Body of pancreas (tissue), 4 donors: Measurements from ENCODE around the gene CAMTA1.

ENCODE experiments used
- POLR2A ChIP-seq, 3 donors: fragments of 450-650 bp; IDR thresholded peaks; one replicate each; pipeline ENCODE4 v1.6.1; 2016; ENCODE audit warnings: antibody characterized with exemption in 3 of 3, mild to moderate bottlenecking in 2 of 3
- TF ChIP-seq, protein P1 (sequence below), 7 experiments: fragments of 450-650 bp in 4 of 7; fragments of 200-600 bp in 3 of 7; sonication (generic) in 3 of 7; IDR thresholded peaks; one replicate each; pipeline ENCODE4 v1.5.1; 2016 to 2019; ENCODE audit warnings: antibody characterized with exemption in 7 of 7

DNA sequence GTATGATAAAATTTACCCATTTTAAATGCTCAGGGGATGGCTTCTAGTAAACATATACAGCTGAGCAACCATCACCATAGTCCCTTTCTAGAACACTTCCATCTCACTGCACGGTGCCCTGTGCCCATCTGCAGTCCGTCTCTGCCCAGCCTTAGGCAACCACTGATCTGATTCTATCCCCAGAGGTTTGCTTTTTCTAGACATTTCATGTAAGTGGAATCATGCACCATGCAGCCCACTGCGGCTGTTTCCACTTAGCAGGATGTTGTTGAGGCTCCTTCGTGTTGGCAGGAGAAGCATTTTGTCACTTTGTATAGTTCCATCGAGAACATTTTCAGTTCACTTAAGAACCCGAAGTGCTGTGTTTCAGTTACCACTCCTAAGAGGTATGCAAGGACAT lies 958.1 kb downstream of the CAMTA1 start:
- TF ChIP-seq, protein P1, sequence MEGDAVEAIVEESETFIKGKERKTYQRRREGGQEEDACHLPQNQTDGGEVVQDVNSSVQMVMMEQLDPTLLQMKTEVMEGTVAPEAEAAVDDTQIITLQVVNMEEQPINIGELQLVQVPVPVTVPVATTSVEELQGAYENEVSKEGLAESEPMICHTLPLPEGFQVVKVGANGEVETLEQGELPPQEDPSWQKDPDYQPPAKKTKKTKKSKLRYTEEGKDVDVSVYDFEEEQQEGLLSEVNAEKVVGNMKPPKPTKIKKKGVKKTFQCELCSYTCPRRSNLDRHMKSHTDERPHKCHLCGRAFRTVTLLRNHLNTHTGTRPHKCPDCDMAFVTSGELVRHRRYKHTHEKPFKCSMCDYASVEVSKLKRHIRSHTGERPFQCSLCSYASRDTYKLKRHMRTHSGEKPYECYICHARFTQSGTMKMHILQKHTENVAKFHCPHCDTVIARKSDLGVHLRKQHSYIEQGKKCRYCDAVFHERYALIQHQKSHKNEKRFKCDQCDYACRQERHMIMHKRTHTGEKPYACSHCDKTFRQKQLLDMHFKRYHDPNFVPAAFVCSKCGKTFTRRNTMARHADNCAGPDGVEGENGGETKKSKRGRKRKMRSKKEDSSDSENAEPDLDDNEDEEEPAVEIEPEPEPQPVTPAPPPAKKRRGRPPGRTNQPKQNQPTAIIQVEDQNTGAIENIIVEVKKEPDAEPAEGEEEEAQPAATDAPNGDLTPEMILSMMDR (IDR thresholded peaks at IDR 0.05): no peak
- TF ChIP-seq POLR2A (IDR thresholded peaks at IDR 0.05): no peak
